GOT3 (cell line): ENCODE data around the gene CALHM2.
A peak's percentile ranks its signal among the peaks of the same experiment; 100 is the strongest.
"Not testable (repeated sequence)": the region's sequence is repeated elsewhere in the genome, so short reads cannot be mapped to it uniquely, and the experiment has no call there.

ENCODE experiments used
- DNase-seq: peaks from one replicate; lab custom pipeline; 2025; ENCODE audit warnings: mixed read lengths; lab: John Stamatoyannopoulos, UW

CALHM2 gene, protein sequence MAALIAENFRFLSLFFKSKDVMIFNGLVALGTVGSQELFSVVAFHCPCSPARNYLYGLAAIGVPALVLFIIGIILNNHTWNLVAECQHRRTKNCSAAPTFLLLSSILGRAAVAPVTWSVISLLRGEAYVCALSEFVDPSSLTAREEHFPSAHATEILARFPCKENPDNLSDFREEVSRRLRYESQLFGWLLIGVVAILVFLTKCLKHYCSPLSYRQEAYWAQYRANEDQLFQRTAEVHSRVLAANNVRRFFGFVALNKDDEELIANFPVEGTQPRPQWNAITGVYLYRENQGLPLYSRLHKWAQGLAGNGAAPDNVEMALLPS

DNA sequence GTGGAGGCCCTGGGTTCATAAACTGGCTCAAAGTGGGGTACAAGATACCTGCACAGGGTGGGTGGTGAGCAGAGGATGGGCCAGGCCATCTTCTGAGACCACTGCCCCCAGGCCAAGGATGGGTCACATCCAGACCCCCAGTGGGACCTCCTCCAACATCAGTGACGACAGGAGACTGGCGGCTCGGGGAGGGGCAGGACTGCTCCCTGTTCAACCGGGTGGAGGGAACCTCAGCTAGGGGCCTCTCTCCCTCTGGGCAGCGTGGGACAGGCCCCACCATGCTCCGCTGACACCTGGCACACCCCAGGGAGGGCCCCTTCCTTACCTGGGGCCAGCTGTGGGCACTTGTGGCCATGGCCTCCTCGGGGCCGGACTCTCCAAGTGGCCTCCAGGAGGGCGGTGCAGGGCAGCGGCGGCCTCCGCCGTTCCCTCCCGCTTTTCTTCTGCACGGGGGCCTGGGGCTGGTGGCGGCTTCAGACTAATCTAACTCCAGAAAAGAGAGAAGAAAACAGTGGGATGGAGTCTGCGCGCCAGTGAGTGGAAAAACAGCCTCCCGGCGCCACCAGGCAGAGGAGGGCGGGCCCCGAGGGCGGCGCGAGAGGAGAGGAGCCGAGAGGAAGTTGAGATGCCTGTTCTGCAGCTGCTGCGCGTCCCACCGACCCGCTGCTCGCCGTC, at the start of gene CALHM2:
Gene CALHM2 (minus strand): TSS at position 540 of the 675 bp plus-strand sequence. CDS start 2,429 bp downstream, outside the sequence.
- DNase-seq: peak; percentile 18

DNA sequence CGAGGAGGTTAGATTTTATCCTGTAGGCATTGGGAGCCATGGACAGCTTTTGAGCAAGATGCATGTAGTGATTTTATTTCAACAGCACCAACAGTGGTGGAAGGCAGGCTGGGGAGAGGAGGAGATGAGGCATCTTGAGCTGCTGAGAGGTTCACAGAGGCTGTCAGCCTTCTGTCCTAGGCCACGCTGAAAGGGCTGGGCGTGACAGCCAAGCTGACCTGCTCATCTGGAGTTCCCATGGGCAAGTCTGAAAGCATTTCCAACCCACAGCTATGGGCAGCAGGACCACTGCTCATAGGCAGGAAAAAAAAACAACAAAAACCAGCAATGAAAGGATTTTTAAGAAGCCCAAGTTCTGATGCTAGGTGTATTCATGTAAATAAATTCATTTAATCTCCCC, 49.0 kb upstream of the CALHM2 start:
- DNase-seq: no peak

- DNase-seq: no peak
Observed at GRCh38 chr10:103500481-103500880, 48.3 kb upstream of the CALHM2 start.

- no peak for DNase-seq
Observed at GRCh38 chr10:103499881-103500280, 47.7 kb upstream of the CALHM2 start.

- no peak for DNase-seq
Observed at GRCh38 chr10:103498936-103499638, 46.9 kb upstream of the CALHM2 start.

- no peak for DNase-seq
Observed at GRCh38 chr10:103497161-103497915, 45.2 kb upstream of the CALHM2 start.

- no peak for DNase-seq
Observed at GRCh38 chr10:103495321-103495720, 43.2 kb upstream of the CALHM2 start.

DNA sequence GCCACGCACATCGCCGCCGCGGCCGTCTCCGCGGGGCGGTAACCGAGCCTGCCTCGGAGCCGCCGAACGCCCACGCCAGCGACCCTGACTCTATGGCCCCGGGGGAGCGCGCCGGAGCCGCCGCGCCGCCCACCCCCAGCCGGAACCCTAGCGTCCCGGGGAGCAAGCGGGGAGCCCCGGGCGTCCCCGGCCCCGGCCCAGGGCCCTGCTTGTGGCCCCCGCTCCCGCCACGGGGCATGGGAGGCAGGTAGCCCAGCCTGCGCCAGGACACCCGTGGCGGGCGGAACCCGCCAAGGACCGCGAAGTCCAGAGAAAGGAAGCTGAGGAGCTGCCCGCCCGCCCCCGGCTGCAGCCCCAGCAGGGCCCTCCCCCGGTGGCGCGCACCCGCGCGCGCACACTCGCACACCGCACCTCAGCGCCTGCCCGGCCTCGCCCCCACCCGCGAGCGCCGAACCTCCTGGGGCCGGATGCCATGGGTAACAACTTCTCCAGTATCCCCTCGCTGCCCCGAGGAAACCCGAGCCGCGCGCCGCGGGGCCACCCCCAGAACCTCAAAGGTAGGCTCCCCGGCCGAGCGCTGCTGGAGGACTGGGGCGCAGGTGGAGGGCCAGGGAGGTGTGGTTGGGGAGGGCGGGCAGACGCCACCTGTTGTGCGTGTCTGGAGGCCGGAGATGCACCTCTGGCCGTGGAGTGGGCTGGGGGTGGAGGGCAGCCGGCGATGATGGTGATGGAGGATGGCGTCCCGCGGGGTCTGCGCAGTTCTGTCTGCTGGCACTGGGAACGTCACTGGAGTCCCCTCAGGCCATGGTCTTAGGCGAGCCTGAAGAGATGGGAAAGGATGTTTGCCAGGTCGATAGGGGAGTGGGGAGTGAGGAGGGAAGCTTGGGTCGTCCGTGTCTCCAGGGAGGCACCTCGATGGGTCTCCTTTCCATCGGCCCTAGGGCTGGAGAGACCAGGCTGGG, 42.0 kb upstream of the CALHM2 start:
- DNase-seq: no peak

DNA sequence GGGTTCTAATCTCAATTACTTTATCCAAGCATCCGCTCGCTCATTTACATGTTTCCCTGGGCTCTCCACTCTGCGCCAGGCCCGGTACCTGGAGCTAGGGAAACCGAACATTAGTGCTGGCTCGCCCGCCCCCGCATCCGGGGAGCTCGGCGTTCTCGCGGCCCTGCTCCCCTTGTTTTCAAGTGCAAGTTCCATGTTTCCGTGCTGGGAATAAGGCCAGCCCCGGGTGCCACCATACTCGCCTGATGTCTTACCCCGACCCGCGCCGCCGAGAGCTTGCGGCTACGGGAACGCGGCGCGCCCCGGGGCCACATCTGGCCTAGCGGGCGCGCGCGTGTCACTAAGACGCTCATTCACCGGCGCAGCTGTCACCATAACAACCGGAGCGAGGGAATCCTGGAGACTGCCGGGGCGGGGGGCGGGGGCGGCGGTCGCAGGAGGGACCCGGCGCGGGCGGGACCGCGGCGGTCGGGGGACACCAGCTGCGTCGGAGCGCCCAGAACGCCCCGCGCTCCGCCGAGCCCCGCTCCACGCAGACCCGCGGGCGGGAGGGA, 41.3 kb upstream of the CALHM2 start, which contains the start of gene NEURL1:
Gene NEURL1 (plus strand): TSS at position 344 of the 554 bp plus-strand sequence. CDS start 683 bp downstream, outside the sequence.
- no peak for DNase-seq

DNA sequence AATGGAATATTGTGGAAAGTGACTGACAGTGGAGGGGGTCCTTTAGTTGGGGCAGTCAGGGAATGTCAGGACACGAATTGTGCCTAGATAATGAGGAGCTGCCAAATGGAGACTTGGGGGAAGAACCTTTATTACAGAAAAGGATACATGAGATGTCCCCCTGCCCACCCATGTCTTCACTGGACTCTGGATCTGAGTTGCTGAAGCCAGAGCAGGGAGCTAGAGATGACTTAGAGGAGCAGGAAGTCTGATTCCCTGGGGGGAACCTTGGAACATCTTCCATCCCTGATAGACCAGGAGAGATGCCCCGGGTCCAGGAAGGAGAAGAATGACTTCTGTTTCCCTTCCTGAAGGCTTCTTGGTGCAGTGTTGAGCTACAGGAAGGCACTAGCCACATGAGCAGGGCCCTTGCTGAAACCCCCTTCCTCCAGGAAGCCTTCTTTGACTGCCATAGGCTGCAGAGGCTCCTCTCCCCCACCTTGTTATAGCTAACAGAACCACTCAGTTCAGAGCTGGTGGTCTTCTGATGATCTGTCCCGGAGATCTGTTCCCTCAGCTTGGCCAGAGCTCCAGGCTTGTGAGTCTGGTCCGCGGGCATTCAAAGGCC, 40.6 kb upstream of the CALHM2 start:
- DNase-seq: no peak

- DNase-seq: no peak
Observed at GRCh38 chr10:103491729-103492364, 39.7 kb upstream of the CALHM2 start.

GRCh38 chr10:103490986-103491314, 38.8 kb upstream of the CALHM2 start:
- DNase-seq: no peak

DNA sequence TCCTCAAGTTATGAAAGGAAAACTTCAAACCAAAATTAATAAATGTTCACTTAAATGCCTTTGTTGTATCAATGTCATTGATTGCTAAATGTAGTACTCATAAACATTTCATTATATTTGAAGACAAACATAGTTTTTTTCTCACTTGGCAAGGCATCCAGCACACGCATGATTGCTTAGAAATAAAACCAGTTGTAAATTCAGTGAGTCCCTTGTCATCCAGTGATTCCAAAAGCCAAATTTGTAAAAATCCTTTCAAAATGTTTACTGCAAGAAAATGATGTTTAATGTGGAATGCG, 35.2 kb upstream of the CALHM2 start:
- no peak for DNase-seq

- not testable (repeated sequence) for DNase-seq
Observed at GRCh38 chr10:103486635-103487409, 34.7 kb upstream of the CALHM2 start.

DNA sequence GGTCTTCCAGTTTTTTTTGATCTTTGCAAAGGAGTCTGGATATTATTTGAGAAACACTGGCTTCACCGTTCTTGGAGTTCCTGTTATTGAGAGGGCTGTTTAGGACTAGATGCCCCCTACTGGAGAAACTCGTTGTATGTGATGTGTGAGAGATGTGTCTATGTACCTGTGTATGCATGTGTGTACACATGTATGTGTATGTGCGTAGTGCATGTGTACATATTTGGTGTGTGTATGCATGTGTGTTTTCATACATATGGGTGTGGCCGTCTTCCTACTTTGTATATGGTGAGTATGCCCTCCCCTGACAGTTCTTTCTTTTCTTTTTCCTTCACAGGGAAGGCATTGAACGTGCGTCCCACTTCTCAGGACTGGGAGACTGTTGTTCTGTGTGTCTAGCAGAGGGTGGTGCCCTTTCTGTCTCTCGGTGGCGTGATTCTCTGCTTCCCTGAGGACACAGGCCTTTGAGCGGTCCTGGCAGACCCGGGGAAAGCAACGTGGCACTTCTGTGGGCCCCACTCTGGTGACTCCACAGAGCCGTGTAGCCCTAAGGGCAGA, 29.9 kb upstream of the CALHM2 start:
- DNase-seq: no peak

DNA sequence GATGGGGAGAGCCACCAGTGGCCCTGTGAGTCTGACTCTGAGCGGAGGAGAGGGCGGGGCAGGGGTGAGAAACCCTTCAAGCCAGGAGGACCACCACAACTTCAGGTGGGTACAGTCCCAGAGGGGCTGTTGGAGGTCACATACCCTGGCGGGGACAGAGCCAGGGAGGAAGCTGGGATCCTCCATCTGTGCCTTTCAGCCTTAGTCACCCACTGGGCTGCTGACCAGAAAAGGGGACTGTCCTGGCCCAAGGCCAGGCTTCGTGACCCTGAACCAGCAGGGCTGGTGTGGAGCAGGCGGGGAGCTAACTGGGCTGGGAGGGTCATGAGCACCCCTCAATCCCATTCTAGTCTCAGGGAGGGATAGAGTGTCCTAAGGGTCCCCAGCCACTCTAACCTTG, 28.4 kb upstream of the CALHM2 start:
- no peak for DNase-seq

- no peak for DNase-seq
Observed at GRCh38 chr10:103479135-103479534, 27.0 kb upstream of the CALHM2 start, which contains the start of gene CALHM3. Gene CALHM3, minus strand, starts transcription at chr10:103479240. Its CDS starts 208 bp downstream, at chr10:103479032.

GRCh38 chr10:103478671-103479070, 26.5 kb upstream of the CALHM2 start:
- no peak for DNase-seq
